ENCODE measurements around the gene OR56A5.
"Not testable (repeated sequence)": the region's sequence is repeated elsewhere in the genome, so short reads cannot be mapped to it uniquely, and the experiment has no call there.

The OR56A5 gene

DNA sequence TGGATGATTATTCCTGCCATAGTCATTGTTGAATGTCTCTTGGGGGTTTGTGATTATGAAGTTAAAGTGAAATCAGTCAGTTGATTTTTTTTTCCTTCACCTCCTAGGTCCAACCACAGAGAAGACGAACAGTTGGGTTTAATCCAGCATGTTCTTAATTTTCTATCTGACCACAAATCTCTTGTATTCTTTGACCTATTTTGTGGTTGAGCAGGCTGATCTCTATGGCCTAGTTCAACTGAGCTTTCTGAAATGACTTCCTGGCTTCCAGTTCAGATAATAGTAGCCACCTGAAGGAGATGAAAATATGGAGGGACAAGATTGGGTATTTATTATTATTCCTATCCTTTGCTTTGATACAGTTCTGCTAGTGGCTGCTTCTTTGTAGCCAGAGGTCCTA, 5.2 kb upstream of the OR56A5 start:
- POLR2A ChIA-PET = no interaction called here
- CTCF ChIA-PET = no interaction called here
- H3K4me3 ChIP-seq (ENCODE audit: low read depth, low read length) = no peak overlapping the region
- TF ChIP-seq, protein P1, sequence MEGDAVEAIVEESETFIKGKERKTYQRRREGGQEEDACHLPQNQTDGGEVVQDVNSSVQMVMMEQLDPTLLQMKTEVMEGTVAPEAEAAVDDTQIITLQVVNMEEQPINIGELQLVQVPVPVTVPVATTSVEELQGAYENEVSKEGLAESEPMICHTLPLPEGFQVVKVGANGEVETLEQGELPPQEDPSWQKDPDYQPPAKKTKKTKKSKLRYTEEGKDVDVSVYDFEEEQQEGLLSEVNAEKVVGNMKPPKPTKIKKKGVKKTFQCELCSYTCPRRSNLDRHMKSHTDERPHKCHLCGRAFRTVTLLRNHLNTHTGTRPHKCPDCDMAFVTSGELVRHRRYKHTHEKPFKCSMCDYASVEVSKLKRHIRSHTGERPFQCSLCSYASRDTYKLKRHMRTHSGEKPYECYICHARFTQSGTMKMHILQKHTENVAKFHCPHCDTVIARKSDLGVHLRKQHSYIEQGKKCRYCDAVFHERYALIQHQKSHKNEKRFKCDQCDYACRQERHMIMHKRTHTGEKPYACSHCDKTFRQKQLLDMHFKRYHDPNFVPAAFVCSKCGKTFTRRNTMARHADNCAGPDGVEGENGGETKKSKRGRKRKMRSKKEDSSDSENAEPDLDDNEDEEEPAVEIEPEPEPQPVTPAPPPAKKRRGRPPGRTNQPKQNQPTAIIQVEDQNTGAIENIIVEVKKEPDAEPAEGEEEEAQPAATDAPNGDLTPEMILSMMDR (IDR thresholded peaks at IDR 0.05; ENCODE audit: insufficient read depth, low read length, missing control alignments) = no peak
- no peak for DNase-seq (ENCODE audit: low read depth, low spot score)

GRCh38 chr11:5967708-5968107, 586 bp downstream of the OR56A5 start:
- no peak overlapping the region for H3K4me3 ChIP-seq (ENCODE audit: low read depth, low read length)
- no peak for DNase-seq (ENCODE audit: low read depth, low spot score)
- ChIA-PET CTCF (no interaction called here), POLR2A (no interaction called here)
- TF ChIP-seq, protein P1 (IDR thresholded peaks at IDR 0.05; ENCODE audit: insufficient read depth, low read length, missing control alignments) = no peak

- no peak for DNase-seq (ENCODE audit: low read depth, low spot score)
- ChIA-PET POLR2A (no interaction called here), CTCF (no interaction called here)
- no peak overlapping the region for H3K4me3 ChIP-seq (ENCODE audit: low read depth, low read length)
- TF ChIP-seq, protein P1 (IDR thresholded peaks at IDR 0.05; ENCODE audit: insufficient read depth, low read length, missing control alignments) = no peak
Measured at GRCh38 chr11:5966958-5967357, 1.3 kb downstream of the OR56A5 start.

DNA sequence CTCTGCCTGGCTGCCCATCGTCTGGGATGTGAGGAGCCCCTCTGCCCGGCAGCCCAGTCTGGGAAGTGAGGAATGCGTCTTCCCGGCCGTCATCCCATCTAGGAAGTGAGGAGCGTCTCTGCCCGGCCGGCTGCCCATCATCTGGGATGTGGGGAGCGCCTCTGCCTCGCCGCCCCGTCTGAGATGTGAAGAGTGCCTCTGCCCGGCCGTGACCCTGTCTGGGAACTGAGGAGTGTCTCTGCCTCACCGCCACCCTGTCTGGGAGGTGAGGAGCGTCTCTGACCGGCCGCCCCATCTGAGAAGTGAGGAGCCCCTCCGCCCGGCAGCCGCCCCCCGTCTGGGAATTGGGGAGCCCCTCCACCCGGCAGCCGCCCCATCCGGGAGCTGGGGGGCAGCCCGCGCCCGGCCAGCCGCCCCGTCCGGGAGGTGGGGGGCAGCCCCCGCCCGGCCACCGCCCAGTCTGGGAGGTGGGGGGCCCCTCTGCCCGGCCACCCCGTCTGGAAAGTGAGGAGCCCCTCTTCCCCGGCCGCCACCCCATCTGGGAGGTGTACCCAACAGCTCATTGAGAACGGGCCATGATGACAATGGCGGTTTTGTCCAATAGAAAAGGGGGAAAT, 7.5 kb downstream of the OR56A5 start:
- DNase-seq (ENCODE audit: low read depth, low spot score); POLR2A ChIA-PET; CTCF ChIA-PET; H3K4me3 ChIP-seq (ENCODE audit: low read depth, low read length): not testable (repeated sequence)

DNA sequence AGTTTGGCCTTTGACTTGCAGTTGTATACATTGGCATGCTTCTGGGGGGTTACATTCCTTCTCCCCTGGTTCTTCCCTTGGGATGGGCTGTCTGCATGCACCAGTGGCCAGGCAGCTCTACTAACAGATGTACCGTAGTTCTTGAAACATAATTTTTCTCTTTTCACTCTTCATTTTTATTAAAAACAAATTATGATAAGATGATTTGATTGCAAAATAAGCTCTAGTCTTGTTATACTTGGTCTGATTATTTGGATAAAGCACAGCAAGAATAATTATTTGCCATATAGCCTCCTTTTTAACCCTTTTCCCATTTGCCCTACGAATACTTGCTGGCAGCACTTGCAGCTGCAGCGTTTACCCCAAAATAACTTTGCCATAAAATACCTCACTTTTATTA, 12.7 kb downstream of the OR56A5 start:
- ChIA-PET POLR2A (no interaction called here), CTCF (no interaction called here)
- no peak for DNase-seq (ENCODE audit: low read depth, low spot score)
- TF ChIP-seq, protein P1 (IDR thresholded peaks at IDR 0.05; ENCODE audit: insufficient read depth, low read length, missing control alignments) = no peak
- H3K4me3 ChIP-seq (ENCODE audit: low read depth, low read length) = no peak overlapping the region

- ChIA-PET CTCF (no interaction called here), POLR2A (no interaction called here)
- TF ChIP-seq, protein P1 (IDR thresholded peaks at IDR 0.05; ENCODE audit: insufficient read depth, low read length, missing control alignments) = no peak
Measured at GRCh38 chr11:5941951-5942350, 26.3 kb downstream of the OR56A5 start, which contains the start of gene OR56A3. Gene OR56A3, plus strand, starts transcription at chr11:5942251. Its CDS starts 5,096 bp downstream, at chr11:5947347.

GRCh38 chr11:5940748-5941147, 27.5 kb downstream of the OR56A5 start:
- CTCF ChIA-PET = no interaction called here
- POLR2A ChIA-PET = no interaction called here
- TF ChIP-seq, protein P1 (IDR thresholded peaks at IDR 0.05; ENCODE audit: insufficient read depth, low read length, missing control alignments) = no peak
- DNase-seq (ENCODE audit: low read depth, low spot score) = no peak
- H3K4me3 ChIP-seq (ENCODE audit: low read depth, low read length) = no peak overlapping the region

More at GRCh38 chr11:5941951-5942350, 26.3 kb downstream of the OR56A5 start, which contains the start of gene OR56A3:
- no peak for DNase-seq (ENCODE audit: low read depth, low spot score)
- H3K4me3 ChIP-seq (ENCODE audit: low read depth, low read length) = no peak within 1 kb of the TSS
